Astrocyte (in vitro differentiated cells and primary cell): ENCODE measurements around the gene NXPE3.

Experiments used
- EZH2 ChIP-seq: IDR thresholded peaks from 2 replicates; pipeline ENCODE4 v1.6.1; 2012; ENCODE audit warnings: mild to moderate bottlenecking, low read length, inconsistent platforms; ENCODE audit not compliant: insufficient read depth
- TF ChIP-seq, protein P1 (sequence below): IDR thresholded peaks from 2 replicates; pipeline ENCODE4 v1.5.1; 2011; ENCODE audit warnings: low read depth, mild to moderate bottlenecking, inconsistent platforms, low read length, moderate library complexity; ENCODE audit not compliant: insufficient read depth

DNA sequence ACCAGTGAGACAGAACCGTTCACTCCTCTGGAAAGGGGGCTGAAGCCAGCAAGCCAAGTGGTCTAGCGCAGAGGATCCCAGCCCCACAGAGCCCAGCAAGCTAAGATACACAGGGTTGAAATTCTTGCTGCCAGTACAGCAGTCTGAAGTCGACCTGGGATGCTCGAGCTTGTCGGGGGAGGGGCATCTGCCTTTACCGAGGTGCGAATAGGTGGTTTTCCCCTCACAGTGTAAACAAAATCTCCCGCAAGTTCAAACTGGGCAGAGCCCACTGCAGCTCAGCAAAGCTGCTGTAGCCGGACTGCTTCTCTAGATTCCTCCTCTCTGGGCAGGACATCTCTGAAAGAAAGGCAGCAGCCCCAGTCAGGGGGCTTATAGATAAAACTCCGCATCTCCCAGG lies 43.2 kb upstream of the NXPE3 start:
- TF ChIP-seq, protein P1, sequence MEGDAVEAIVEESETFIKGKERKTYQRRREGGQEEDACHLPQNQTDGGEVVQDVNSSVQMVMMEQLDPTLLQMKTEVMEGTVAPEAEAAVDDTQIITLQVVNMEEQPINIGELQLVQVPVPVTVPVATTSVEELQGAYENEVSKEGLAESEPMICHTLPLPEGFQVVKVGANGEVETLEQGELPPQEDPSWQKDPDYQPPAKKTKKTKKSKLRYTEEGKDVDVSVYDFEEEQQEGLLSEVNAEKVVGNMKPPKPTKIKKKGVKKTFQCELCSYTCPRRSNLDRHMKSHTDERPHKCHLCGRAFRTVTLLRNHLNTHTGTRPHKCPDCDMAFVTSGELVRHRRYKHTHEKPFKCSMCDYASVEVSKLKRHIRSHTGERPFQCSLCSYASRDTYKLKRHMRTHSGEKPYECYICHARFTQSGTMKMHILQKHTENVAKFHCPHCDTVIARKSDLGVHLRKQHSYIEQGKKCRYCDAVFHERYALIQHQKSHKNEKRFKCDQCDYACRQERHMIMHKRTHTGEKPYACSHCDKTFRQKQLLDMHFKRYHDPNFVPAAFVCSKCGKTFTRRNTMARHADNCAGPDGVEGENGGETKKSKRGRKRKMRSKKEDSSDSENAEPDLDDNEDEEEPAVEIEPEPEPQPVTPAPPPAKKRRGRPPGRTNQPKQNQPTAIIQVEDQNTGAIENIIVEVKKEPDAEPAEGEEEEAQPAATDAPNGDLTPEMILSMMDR: no peak
- no peak for TF ChIP-seq EZH2
